Left ventricle myocardium inferior (tissue), 1 donor: Measurements from ENCODE around the gene GPR156. TPM values are rescaled to one million over a fixed set of nuclear protein-coding genes. Genes with fewer than 3 reads are reported as not detected.

ENCODE experiments used
- DNase-seq: peaks from one replicate; pipeline ENCODE4 v3.0.0-alpha.2; 2020
- H3K27ac ChIP-seq: fragments of 200-600 bp; replicated peaks from 2 replicates; pipeline ENCODE4 v1.8.0; 2021
- H3K27me3 ChIP-seq: fragments of 200-600 bp; 2 replicates; pipeline ENCODE4 v1.8.0; 2021; ENCODE audit warnings: low read depth
- H3K36me3 ChIP-seq: fragments of 200-600 bp; 2 replicates; pipeline ENCODE4 v1.8.0; 2021
- H3K4me1 ChIP-seq: fragments of 200-600 bp; 2 replicates; pipeline ENCODE4 v1.8.0; 2021
- H3K4me3 ChIP-seq: fragments of 200-600 bp; 2 replicates; pipeline ENCODE4 v1.8.0; 2021; ENCODE audit warnings: mild to moderate bottlenecking, moderate library complexity
- H3K9me3 ChIP-seq: fragments of 200-600 bp; replicated peaks from 2 replicates; pipeline ENCODE4 v1.8.0; 2021
- CTCF ChIP-seq: fragments of 200-600 bp; IDR thresholded peaks from 2 replicates; pipeline ENCODE4 v1.8.0; 2021; ENCODE audit warnings: antibody characterized with exemption, mild to moderate bottlenecking, borderline replicate concordance
- intact Hi-C: fragments of 100-400 bp; cut with micrococcal nuclease; formaldehyde crosslinking; loops from one replicate; pipeline ENCODE4 v1.11.0; 2022
- total RNA-seq: library from RNA; stranded (reverse); fragmentation: NEBNext Ultra II Directional; extraction: Animal tissue kit (Norgen Biotek cat#: 25700); gene quantifications from one replicate; pipeline ENCODE4 v1.2.1, GENCODE V29; 2021
- donor health status: DM: no; HTN: yes; CAD: no; lungs with severe emphysema.

GPR156 gene
- total RNA-seq, 1 donor from 2014 or later, result not detected

DNA sequence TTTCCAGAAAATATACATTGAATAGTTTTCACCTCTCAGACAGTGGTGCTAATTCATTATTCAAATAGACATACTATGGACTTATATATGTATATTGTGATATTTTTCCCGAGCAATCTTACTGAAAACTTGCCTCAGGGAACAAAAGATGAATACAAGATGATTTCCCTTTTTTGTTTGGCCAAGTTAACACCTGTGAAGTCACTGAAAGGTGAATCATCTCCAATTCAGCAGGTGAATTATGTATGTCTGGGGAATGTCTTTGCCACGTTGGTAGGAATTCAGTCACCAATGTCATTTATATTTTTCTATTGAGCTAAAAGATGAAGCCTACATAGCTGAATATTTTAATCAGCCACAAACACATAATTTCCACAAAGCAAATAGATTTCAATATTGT is 88.2 kb downstream of the GPR156 start:
- no peak for TF ChIP-seq CTCF
- H3K36me3 ChIP-seq, result no peaks in the 10 kb centered on the region
- H3K27me3 ChIP-seq, result no peaks in the 10 kb centered on the region
- H3K27ac ChIP-seq, result no peak overlapping the region
- H3K4me1 ChIP-seq, result no peaks in the 10 kb centered on the region
- intact Hi-C loops, result no loop called here
- H3K9me3 ChIP-seq, result no peaks in the 10 kb centered on the region
- DNase-seq, result no peak
- no peak overlapping the region for H3K4me3 ChIP-seq

DNA sequence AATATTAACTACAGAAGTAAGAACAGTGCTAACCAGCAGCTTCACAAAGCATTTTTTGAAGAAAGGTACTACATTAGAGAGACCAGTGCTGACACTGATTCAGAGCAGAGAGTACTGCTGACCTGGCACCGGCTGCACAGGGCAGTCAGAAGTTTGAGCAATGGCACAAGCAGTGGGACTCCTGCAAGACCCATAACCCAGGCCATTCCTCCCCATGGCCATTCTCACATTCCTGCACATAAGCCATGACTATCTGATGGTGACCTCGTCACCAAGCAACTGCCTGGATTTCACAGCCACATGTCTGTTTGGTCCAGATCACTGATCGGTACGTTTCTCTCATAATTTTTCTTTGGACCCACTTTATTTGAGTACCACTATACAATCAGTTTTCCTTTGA is 88.7 kb downstream of the GPR156 start:
- TF ChIP-seq CTCF, result no peak
- DNase-seq, result no peak
- Histone ChIP-seq H3K4me1 (no peaks in the 10 kb centered on the region), H3K36me3 (no peaks in the 10 kb centered on the region), H3K4me3 (no peak overlapping the region), H3K27ac (no peak overlapping the region), H3K9me3 (no peaks in the 10 kb centered on the region), H3K27me3 (no peaks in the 10 kb centered on the region)
- intact Hi-C loops, result no loop called here

GRCh38 chr3:120193554-120193953 is 91.5 kb downstream of the GPR156 start:
- no peaks in the 10 kb centered on the region for H3K36me3 ChIP-seq
- no peaks in the 10 kb centered on the region for H3K4me1 ChIP-seq
- intact Hi-C loops, result no loop called here

GRCh38 chr3:120192579-120192978 is 92.4 kb downstream of the GPR156 start:
- Histone ChIP-seq H3K27ac (no peak overlapping the region), H3K4me3 (no peak overlapping the region), H3K27me3 (no peaks in the 10 kb centered on the region), H3K4me1 (no peaks in the 10 kb centered on the region), H3K36me3 (no peaks in the 10 kb centered on the region), H3K9me3 (no peaks in the 10 kb centered on the region)
- no peak for TF ChIP-seq CTCF
- intact Hi-C loops, result no loop called here
- no peak for DNase-seq

More at GRCh38 chr3:120193554-120193953, 91.5 kb downstream of the GPR156 start:
- Histone ChIP-seq H3K9me3 (no peaks in the 10 kb centered on the region), H3K27ac (no peak overlapping the region), H3K4me3 (no peak overlapping the region), H3K27me3 (no peaks in the 10 kb centered on the region)
- DNase-seq, result no peak
- no peak for TF ChIP-seq CTCF

DNA sequence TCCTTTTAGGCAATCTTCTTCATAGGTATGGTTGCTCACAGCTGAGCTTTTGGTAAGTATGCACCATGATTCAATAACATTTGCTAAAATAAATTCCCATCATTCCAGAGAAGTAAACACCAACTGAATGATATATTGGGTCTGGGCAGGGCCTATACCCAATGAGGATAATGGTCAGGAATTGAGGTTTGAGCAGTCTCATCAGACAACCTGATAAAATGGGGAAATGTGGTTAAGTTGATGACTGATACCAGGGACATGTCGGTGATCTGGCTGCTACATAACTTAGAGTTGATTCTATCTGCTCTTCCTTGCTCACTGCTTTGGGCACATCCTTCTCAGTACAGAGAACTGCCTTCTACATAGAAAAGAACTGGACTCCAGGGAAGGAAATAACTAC is 92.9 kb downstream of the GPR156 start:
- Histone ChIP-seq H3K36me3 (no peaks in the 10 kb centered on the region), H3K9me3 (no peaks in the 10 kb centered on the region), H3K4me3 (no peak overlapping the region), H3K4me1 (no peaks in the 10 kb centered on the region), H3K27ac (no peak overlapping the region), H3K27me3 (no peaks in the 10 kb centered on the region)
- no peak for TF ChIP-seq CTCF
- no peak for DNase-seq
- intact Hi-C loops, result no loop called here
